ENCODE measurements around the gene C2orf42.

GRCh38 chr2:70132244-70133126 is 58.3 kb downstream of the C2orf42 start:
- TF ChIP-seq CTCF (conservative IDR thresholded peaks at IDR 0.05; ENCODE audit: low read length) (no peak), EZH2phosphoT487 (IDR thresholded peaks at IDR 0.05; ENCODE audit: borderline replicate concordance) (no peak)

All from Loucy (cell line).